GM12873 (cell line): Measurements from ENCODE around the gene NEK5.

Source experiments
- CTCF ChIP-seq: IDR thresholded peaks from 2 replicates; pipeline ENCODE4 v1.5.1; 2012; ENCODE audit warnings: low read depth, mild to moderate bottlenecking, moderate library complexity, low read length, control low read depth; ENCODE audit not compliant: insufficient read depth; ENCODE audit errors: missing control alignments

Gene NEK5

GRCh38 chr13:52125547-52125946 is 3.3 kb downstream of the NEK5 start:
- no peak for TF ChIP-seq CTCF

DNA sequence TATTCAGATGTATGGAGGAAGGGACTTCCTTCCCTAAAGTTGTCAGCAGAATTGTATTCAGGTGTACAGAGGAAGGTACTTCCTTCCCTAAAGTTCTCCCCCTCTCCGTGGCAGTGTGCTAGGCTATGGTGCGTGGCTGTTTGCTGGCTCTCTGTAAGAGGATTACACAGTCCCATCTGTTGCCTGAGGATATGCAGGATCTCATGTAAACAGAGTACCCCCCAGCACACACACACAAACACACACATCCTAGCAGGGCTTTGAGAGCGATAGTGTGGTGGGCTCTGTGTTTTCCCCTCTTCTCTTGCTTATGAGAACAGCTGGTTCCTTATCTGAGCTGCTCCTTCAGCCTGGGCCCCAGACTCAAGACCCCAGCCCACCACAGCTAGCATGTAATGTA is 10.3 kb downstream of the NEK5 start:
- TF ChIP-seq CTCF, result no peak

DNA sequence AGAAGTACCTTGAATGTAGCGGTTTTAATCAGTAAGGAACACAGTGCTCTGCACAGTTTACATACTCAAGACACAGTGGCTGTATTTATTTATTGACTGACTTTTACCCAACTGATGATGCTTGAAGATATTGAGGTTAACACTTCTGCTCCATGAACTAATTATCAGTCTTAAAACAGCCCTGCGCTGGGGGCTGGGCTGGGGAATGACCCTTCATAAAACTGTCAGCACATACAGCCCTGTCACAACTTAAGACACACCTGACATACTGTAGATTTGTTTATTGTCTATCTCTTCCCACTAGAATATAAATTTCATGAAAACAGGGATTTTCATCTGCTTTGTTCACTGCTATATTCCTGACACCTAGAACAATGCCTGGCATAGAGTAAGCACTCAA is 10.8 kb downstream of the NEK5 start:
- no peak for TF ChIP-seq CTCF

GRCh38 chr13:52112591-52112990 is 16.3 kb downstream of the NEK5 start:
- no peak for TF ChIP-seq CTCF

DNA sequence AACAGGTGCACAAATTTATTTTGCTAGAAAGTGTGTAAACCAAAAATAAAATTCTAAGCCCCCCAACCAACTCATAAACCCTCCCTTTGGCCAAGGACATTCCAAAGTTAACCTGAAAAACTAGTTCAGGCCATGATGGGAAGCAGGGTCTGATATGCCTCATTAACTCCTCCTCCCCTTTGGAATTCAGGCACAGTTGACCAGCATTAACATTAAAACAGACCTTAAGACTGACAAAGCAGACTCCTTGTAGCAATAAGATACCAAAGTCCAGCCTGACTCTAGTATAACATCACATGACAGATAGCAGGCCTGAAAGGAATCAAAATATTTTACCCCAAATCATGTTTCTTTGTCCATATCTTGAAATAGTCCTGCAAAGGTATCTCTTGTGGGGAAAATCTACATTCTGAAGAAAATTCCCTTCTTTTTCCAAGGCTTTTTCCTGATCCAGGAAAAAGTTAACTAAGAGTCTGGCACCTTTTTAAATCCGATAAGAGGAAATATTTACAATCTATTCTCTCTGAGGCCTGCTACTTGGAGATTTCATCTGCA is 19.7 kb downstream of the NEK5 start:
- TF ChIP-seq CTCF, result no peak

- no peak for TF ChIP-seq CTCF
Observed at GRCh38 chr13:52105841-52106240, 23.0 kb downstream of the NEK5 start.

GRCh38 chr13:52104624-52105023 is 24.2 kb downstream of the NEK5 start:
- no peak for TF ChIP-seq CTCF
